Stimulated activated CD8-positive, alpha-beta memory T cell treated with anti-CD3 and anti-CD28 coated beads, Interleukin-4, amount 100 ng/mL, for 4 hours (primary cell): ENCODE results near the gene CLEC18A.
"Not testable (repeated sequence)": the region's sequence is repeated elsewhere in the genome, so short reads cannot be mapped to it uniquely, and the experiment has no call there.

Experiments used
- DNase-seq, 2 donors: peaks; one replicate each; pipeline ENCODE4 v3.0.0-alpha.2; 2020; ENCODE audit warnings: low read depth in 2 of 2, low spot score in 1 of 2

The CLEC18A gene

GRCh38 chr16:69930117-69930776, 20.9 kb upstream of the CLEC18A start:
- DNase-seq, result peak; percentile 2 to 4

- no peak for DNase-seq
Measured at GRCh38 chr16:69931631-69932030, 19.5 kb upstream of the CLEC18A start.

- DNase-seq, result no peak
Measured at GRCh38 chr16:69932228-69932627, 18.9 kb upstream of the CLEC18A start.

- DNase-seq, result no peak
Measured at GRCh38 chr16:69932691-69933392, 18.3 kb upstream of the CLEC18A start.

- no peak for DNase-seq
Measured at GRCh38 chr16:69934044-69934443, 17.1 kb upstream of the CLEC18A start.

- DNase-seq, result no peak
Measured at GRCh38 chr16:69934751-69935150, 16.4 kb upstream of the CLEC18A start.

GRCh38 chr16:69935278-69935711, 15.8 kb upstream of the CLEC18A start:
- no peak for DNase-seq

- no peak for DNase-seq
Measured at GRCh38 chr16:69935740-69936139, 15.4 kb upstream of the CLEC18A start.

- no peak for DNase-seq
Measured at GRCh38 chr16:69936252-69936651, 14.9 kb upstream of the CLEC18A start.

- no peak for DNase-seq
Measured at GRCh38 chr16:69936751-69937211, 14.4 kb upstream of the CLEC18A start.

GRCh38 chr16:69937465-69937951, 13.6 kb upstream of the CLEC18A start:
- no peak for DNase-seq

- DNase-seq, result no peak
Measured at GRCh38 chr16:69938981-69939820, 11.9 kb upstream of the CLEC18A start.

GRCh38 chr16:69939821-69940585, 11.1 kb upstream of the CLEC18A start:
- DNase-seq, result no peak

GRCh38 chr16:69940676-69941075, 10.5 kb upstream of the CLEC18A start:
- DNase-seq, result no peak

- no peak for DNase-seq
Measured at GRCh38 chr16:69941251-69942098, 9.7 kb upstream of the CLEC18A start.

- DNase-seq, result no peak
Measured at GRCh38 chr16:69942099-69942491, 9.0 kb upstream of the CLEC18A start.

GRCh38 chr16:69942627-69943170, 8.4 kb upstream of the CLEC18A start:
- no peak for DNase-seq

GRCh38 chr16:69943241-69944036, 7.7 kb upstream of the CLEC18A start:
- not testable (repeated sequence) for DNase-seq

GRCh38 chr16:69950411-69950810, 723 bp upstream of the CLEC18A start:
- not testable (repeated sequence) for DNase-seq
